GM21529 (cell line): ENCODE measurements around the gene NPHS2.
"Not testable (repeated sequence)": the region's sequence is repeated elsewhere in the genome, so short reads cannot be mapped to it uniquely, and the experiment has no call there.

ENCODE experiments used
- ATAC-seq: cut with Tn5 transposase; IDR thresholded peaks from one replicate; pipeline ENCODE4 v1.9.1; 2021; ENCODE audit not compliant: unreplicated experiment

Gene NPHS2

DNA sequence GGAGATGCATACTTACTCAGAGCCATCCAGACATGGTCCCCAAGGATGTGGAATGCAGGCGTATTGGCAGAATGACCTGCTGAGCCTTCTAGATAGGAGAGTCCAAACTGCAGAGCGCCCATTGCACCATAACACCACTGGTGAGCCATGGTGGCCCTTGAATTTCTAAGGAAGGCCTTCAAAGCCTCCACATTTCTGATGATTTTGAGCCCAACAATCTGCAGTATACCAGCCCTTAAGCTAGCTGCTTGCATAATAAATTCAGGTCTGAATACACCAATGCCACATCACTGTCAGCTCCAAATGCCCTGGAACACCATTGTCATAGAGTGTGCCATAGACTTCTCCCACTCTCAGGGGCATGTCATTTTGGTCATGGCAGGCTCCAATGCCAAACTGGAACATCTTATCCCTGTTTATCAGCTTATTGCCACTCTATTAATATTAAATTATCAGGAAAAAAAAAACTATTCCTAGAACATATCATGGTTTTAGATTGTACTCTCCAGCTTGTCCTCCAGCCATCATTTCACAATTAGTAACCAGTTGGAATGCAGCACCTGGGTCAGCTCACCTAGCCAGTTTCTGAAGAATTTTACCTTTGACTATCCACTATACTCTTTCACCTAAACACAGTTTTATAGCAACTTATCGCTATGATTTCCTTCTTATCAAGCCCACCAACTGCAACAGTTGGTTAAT is 26.9 kb downstream of the NPHS2 start:
- no peak for ATAC-seq

DNA sequence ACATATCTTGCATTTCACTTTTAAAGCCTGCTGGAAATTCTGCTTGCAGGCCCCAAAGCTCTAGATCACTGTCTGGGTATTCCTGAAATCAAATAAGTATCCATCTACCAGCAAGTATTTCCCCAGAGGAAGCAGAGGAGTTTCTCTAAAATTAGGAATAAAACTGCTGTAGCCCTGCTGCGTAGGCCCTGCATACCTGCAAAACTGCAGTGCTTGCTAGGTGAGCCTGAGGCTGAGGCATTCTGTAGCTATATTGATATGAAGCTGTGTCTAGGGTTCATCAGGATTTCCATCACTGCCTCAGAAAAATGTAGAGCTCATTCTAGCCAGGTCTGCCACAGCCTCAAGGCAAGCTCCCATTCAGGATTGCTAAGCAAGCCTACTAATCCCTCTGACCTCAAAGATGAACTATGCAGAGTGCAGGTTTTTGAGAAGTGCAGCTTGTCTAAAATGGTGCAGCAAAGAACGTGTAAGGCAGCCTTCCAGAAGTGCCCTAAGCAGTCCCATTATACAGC is 28.7 kb downstream of the NPHS2 start:
- no peak for ATAC-seq

DNA sequence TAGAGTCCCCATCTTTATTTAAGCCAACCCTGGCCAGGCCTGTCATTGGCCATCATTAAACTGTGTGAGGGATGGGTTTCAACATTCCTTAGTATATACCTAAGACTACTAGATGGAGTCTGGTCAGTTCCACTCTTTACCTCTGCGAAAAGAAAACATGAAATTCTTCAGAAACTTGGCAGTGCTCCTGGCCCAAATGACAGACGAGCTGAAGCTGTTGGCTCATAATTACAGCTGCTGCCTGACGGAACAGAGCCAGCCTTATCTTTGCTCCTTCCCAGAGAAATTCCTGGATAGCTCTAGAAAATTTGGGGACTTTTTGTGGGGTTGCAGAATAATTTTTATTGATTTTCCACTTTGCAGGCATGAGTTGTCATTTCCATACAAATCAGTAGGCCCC is 30.4 kb downstream of the NPHS2 start:
- ATAC-seq = no peak

DNA sequence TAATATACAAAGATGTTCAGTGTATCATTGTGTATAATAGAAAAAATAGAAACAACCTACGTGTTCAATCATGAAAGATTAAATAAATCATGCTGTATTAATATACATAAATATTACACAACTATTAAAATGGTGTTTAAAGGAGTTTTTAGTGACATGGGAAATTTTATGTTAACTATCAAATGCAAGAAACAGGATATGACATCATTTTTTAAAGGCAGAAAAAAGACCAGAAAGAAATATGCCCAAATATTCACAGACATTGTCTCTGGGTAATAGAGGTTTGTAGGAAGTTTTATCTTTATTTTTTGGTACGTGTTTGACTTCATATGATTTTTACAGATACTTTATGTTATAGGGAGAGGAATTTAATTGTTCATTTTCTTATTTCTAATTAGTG is 34.0 kb downstream of the NPHS2 start:
- ATAC-seq = no peak

DNA sequence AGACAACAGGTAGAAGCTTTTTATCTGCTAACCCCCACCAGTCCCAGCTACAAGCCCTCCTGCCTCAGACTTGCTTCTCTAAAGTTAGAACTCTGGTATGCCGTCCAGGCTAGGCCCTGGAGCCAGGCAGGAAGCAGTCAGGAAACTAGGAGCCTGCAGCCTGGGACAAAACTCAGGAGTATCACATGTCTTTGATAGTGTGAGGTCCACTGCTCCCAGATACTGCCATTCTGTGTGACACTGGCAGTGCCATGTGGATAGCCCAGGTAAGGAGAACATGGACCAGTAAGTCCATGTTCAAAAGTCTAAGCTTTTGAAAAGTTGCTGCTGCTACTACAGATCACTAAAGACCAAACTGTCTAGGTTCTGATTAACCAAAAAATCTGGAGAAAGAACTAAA is 45.4 kb downstream of the NPHS2 start:
- ATAC-seq = no peak

DNA sequence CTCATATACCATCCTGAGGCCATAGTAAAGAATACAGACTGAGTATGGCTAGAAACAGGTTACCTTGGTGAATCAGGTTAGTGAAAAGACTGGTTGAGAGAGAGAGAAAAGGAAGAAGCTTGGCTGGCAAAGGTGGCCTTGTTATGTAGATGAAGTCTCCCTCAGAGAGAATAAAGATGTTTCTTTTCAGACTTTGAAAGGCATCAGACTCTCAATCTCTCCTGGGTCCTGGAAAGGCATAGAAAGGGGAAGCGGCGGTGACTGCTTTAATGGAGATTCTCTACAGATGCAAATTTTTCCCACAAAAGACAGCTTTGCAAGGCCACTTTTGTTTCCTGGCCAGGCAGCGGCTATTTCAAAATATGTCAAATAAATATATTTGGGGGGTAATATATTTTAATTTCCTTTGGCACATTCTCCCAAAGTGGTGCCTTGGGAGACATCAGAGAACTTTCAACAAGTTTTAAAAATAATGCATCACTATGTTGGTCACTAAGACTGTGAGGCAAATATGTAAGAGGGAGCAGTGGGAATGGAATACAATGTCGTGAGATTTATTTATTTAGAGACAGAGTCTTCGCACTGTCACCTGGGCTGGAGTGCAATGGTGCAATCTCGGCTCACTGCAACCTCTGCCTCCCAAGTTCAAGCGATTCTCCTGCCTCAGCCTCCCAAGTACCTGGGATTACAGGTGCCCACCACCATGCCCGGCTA is 46.1 kb downstream of the NPHS2 start:
- no peak for ATAC-seq

DNA sequence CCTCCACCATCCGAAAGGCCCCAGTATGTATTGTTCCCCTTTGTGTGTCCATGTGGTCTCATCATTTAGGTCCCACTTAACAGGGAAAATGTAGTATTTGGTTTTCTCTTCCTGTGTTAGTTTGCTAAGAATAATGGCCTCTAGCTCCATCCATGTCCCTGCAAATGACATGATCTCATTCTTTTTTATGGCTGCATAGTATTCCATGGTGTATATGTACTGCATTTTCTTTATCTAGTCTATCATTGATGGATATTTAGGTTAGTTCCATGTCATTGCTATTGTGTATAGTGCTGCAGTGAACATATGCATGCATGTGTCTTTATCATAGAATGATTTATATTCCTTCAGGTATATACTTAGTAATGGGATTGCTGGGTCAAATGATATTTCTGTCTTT is 57.2 kb downstream of the NPHS2 start:
- ATAC-seq = not testable (repeated sequence)

DNA sequence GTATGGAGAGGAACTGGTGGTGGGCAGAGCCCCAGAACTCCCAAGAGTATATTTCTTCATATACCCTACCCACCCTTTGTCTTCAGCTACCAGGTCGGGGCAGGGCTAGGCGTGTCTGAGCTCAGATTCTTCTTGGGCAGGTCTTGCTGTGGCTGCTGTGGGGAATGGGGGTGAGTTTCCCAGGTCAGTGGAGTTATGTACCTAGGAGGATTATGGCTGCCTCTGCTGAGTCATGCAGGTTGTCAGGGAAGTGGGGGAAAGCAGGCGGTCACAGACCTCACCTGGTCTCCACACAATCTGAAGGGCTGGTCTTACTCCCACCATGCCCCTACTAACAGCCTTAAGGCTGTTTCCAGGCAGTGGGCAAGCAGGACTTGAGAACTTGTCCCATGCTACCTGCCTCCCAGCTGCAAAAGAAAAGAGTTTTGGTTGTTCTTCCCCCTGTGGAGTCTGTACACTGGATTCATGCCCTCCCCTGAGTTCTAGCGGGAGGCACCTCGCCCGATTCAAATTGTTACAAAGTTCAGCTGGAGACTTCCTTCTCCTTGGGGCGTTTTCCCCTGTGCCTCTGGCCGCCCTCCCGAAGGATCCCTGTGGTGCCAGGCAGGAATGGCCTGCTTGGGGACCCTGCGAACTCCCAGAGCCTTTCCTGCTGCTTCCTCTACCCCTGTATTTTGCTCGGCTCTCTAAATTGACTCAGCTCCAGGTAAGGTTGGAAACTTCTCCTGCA is 58.6 kb downstream of the NPHS2 start:
- ATAC-seq = no peak

DNA sequence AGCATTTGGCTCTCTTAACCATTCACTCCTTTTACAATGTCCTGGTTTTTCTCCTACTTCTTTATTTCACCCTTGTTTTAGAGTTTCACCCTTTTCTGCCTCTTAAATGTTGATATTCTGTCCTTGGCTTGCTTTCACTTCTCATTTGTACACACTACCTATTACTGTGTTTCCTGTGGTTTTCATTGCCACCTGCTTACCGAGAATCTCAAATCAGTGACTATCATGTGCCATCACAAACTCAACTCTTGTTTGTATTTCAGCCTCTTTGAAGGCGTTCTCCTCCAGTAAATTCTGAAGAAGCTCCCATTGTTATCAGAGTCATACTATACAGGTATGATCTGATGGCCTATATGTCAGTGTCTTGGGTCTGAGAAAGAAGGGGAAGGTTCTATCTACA is 65.7 kb downstream of the NPHS2 start:
- ATAC-seq = no peak

DNA sequence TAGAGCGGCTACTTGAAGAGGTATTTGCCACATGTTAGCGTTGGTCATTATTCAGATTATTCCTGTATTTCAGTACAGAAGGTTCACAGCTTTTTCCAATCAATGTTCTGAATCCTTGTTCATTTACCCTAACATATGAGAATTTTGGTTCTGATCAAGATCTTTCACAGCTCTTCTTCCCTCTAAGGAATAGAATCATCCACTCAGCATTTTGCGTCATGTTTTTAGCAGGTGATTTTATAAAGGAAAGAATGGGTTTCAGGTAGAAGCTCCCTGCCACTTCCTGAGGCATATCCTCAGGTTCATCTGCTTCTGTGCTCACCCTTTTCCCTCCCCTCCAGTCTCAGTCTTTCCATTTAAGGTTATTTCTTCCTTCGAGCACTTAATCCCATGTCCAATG is 66.4 kb downstream of the NPHS2 start:
- ATAC-seq = no peak

DNA sequence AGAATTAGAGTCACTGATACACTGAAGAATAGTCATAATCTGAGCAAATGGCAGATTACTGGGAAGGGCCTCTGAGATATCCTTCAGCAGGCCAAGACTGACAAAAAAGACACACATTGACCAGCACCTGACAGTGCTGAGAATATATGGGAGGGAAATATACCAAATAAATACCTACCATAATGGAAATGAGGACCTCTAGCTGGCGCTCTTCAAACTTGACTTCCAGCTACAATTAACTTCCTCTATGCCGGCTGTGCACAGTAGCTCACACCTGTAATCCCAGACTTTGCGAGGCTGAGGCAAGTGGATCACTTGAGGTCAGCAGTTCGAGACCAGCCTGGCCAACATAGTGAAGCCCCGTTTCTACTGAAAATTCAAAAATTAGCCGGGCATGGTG is 69.5 kb downstream of the NPHS2 start:
- ATAC-seq = no peak
